HEK293T (cell line): ENCODE data around the gene SHQ1.

Experiments used
- ARNT ChIP-seq: fragments of 450-650 bp; IDR thresholded peaks from 2 replicates; pipeline ENCODE4 v1.6.1; 2017; ENCODE audit warnings: mild to moderate bottlenecking
- CTBP1 ChIP-seq: fragments of 450-650 bp; IDR thresholded peaks from 2 replicates; pipeline ENCODE4 v1.6.1; 2016; ENCODE audit warnings: borderline replicate concordance
- ELF4 ChIP-seq: fragments of 450-650 bp; IDR thresholded peaks from 2 replicates; pipeline ENCODE4 v1.6.1; 2017; ENCODE audit warnings: antibody characterized with exemption
- FOXA1 ChIP-seq: fragments of 450-650 bp; IDR thresholded peaks from 2 replicates; pipeline ENCODE4 v1.6.1; 2016; ENCODE audit warnings: mild to moderate bottlenecking
- FOXK2 ChIP-seq: fragments of 450-650 bp; IDR thresholded peaks from 2 replicates; pipeline ENCODE4 v1.6.1; 2016; ENCODE audit warnings: mild to moderate bottlenecking
- L3MBTL2 ChIP-seq: fragments of 450-650 bp; conservative IDR thresholded peaks from 2 replicates; pipeline ENCODE4 v1.6.1; 2016; ENCODE audit warnings: mild to moderate bottlenecking
- NFRKB ChIP-seq: fragments of 450-650 bp; IDR thresholded peaks from 2 replicates; pipeline ENCODE4 v1.6.1; 2016; ENCODE audit warnings: mild to moderate bottlenecking, moderate library complexity
- SUZ12 ChIP-seq: fragments of 450-650 bp; IDR thresholded peaks from 2 replicates; pipeline ENCODE4 v1.6.1; 2016; ENCODE audit warnings: mild to moderate bottlenecking
- TARDBP ChIP-seq: fragments of 450-650 bp; IDR thresholded peaks from 2 replicates; pipeline ENCODE4 v1.6.1; 2016
- ZNF384 ChIP-seq: fragments of 450-650 bp; IDR thresholded peaks from 2 replicates; pipeline ENCODE4 v1.6.1; 2016
- TF ChIP-seq, protein P1 (sequence below): fragments of 450-650 bp; IDR thresholded peaks from 2 replicates; pipeline ENCODE4 v1.6.1; 2016

- TF ChIP-seq ELF4 = no peak
- TF ChIP-seq FOXA1 = no peak
- no peak for TF ChIP-seq TARDBP
- no peak for TF ChIP-seq FOXK2
- TF ChIP-seq SUZ12 = no peak
- no peak for TF ChIP-seq NFRKB
- TF ChIP-seq ARNT = no peak
- no peak for TF ChIP-seq L3MBTL2
- TF ChIP-seq, protein P1, sequence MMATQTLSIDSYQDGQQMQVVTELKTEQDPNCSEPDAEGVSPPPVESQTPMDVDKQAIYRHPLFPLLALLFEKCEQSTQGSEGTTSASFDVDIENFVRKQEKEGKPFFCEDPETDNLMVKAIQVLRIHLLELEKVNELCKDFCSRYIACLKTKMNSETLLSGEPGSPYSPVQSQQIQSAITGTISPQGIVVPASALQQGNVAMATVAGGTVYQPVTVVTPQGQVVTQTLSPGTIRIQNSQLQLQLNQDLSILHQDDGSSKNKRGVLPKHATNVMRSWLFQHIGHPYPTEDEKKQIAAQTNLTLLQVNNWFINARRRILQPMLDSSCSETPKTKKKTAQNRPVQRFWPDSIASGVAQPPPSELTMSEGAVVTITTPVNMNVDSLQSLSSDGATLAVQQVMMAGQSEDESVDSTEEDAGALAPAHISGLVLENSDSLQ = no peak
- no peak for TF ChIP-seq CTBP1
- TF ChIP-seq ZNF384 = no peak
Measured at GRCh38 chr3:72728329-72728889, 119.8 kb downstream of the SHQ1 start.
